GM06990 (cell line): Measurements from ENCODE around the gene CUL5.

Experiments used
- DNase-seq: peaks from one replicate; pipeline ENCODE4 v3.0.0-alpha.2; 2011; ENCODE audit not compliant: insufficient read length; ENCODE audit errors: extremely low read depth
- H3K27me3 ChIP-seq: replicated peaks from 2 replicates; pipeline ENCODE4 v1.6.0; 2011; ENCODE audit warnings: low read length; ENCODE audit not compliant: control insufficient read depth, insufficient read depth
- H3K36me3 ChIP-seq: 2 replicates; pipeline ENCODE4 v1.5.1; 2011; ENCODE audit warnings: low read length; ENCODE audit not compliant: control insufficient read depth, insufficient read depth
- H3K4me3 ChIP-seq: replicated peaks from 2 replicates; pipeline ENCODE4 v1.5.1; 2011; ENCODE audit warnings: low read depth, mild to moderate bottlenecking, control low read depth, low read length
- CTCF ChIP-seq: IDR thresholded peaks from 2 replicates; pipeline ENCODE4 v1.5.1; 2011; ENCODE audit warnings: low read length, control low read depth, mild to moderate bottlenecking, inconsistent platforms; ENCODE audit not compliant: insufficient read depth, poor library complexity, severe bottlenecking

CUL5 gene

GRCh38 chr11:107970049-107970448 lies 38.6 kb upstream of the CUL5 start:
- no peaks in the 10 kb centered on the region for H3K36me3 ChIP-seq
- H3K27me3 ChIP-seq: no peaks in the 10 kb centered on the region
- H3K4me3 ChIP-seq: no peak overlapping the region
- no peak for TF ChIP-seq CTCF
- DNase-seq: no peak

DNA sequence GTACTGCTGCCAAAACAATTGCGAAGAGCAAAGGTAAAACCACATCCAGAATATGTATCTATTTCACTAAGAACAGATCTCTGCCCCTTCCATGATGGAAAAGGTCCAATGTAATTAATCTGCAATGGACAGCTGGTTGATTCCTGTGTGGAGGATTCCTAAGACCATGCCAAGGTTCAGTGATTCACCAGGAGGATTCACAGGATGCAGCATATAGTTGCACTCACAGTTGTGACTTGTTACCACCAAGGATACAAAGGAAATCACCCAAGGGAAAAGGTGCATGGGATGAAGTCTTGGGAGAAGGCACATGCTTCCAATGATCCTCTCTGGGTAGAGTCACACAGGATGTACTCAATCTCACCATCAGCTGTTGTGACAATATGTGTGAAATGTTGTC lies 35.1 kb upstream of the CUL5 start:
- H3K4me3 ChIP-seq: no peak overlapping the region
- TF ChIP-seq CTCF: no peak
- DNase-seq: no peak
- H3K36me3 ChIP-seq: no peaks in the 10 kb centered on the region
- H3K27me3 ChIP-seq: no peaks in the 10 kb centered on the region

GRCh38 chr11:107988397-107989158 lies 20.1 kb upstream of the CUL5 start:
- no peak for DNase-seq
- Histone ChIP-seq H3K36me3 (no peaks in the 10 kb centered on the region), H3K27me3 (no peaks in the 10 kb centered on the region), H3K4me3 (no peak overlapping the region)
- TF ChIP-seq CTCF: no peak

DNA sequence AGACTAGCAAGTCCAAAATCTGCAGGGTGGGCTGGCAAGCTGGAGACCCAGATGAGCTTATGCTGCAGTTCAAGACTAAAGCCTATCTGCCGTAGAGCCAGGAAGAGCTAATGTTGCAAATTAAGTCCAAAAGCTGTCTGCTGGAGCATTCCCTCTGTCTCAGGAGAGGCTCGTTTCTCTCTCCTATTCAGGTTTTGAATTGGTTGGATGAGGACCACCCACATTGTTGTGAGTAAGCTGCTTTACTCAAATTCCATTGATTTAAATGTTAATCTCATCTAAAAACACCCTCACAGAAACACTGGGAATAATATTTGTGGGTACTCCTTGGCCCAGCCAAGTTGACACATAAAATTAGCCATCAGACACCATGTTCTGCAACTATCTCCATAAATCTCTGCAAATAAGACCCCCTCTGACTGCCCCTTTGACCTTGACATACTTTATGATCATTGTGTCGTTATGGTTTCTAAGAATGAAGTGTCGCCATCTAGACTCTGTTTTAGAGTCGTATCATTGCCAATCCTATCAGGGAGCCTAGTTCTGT lies 16.8 kb upstream of the CUL5 start:
- TF ChIP-seq CTCF: no peak
- Histone ChIP-seq H3K4me3 (no peak overlapping the region), H3K36me3 (no peaks in the 10 kb centered on the region), H3K27me3 (no peaks in the 10 kb centered on the region)
- no peak for DNase-seq

DNA sequence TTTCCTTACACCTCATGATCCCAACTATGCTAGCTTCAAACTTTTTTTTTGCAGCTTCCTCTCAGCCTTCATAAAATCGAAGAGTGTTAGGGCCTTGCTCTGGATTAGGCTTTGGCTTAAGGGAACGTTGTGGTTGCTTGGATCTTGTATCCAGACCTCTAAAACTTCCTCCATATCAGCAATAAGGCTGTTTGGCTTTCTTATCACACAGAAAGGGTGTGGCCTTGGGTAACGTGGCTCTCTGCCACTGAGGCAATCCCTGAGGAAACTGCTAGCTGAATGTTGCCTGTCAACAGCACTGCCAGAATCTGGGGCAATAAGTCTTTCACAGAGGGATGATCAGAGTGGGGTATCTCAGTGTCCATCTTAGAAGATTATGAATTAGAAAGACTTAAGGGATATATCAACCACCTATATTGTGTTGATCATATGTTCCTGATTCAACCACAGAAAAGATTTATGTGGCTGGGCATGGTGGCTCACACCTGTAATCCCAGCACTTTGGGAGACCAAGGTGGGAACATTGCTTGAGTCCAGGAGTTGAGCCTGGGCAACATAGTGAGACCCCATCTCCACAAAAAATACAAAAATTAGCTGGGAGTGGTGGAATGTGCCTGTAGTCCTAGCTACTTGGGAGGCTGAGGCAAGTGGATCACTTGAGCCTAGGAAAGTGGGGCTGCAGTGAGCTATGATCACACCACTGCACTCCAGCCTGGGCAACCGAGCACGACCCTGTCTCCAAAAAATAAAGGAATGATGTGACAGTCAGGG lies 12.5 kb upstream of the CUL5 start:
- TF ChIP-seq CTCF: no peak
- no peak for DNase-seq
- H3K27me3 ChIP-seq: no peaks in the 10 kb centered on the region
- H3K36me3 ChIP-seq: no peaks in the 10 kb centered on the region
- H3K4me3 ChIP-seq: no peak overlapping the region
